Subcutaneous abdominal adipose tissue (tissue), 5 donors: ENCODE measurements around the gene FUS.
"Not testable (repeated sequence)": the region's sequence is repeated elsewhere in the genome, so short reads cannot be mapped to it uniquely, and the experiment has no call there.

ENCODE experiments used
- H3K27ac ChIP-seq: one replicate; pipeline ENCODE4 v1.7.0; 2013; ENCODE audit warnings: low read depth, mild to moderate bottlenecking, inconsistent platforms, low read length, moderate library complexity
- H3K27me3 ChIP-seq, 5 donors: one replicate each; pipeline ENCODE4 v1.7.0; 2013; ENCODE audit warnings: low read length in 5 of 5, inconsistent platforms in 1 of 5; ENCODE audit not compliant: control insufficient read depth in 5 of 5, insufficient read depth in 4 of 5
- H3K36me3 ChIP-seq, 5 donors: one replicate each; pipeline ENCODE4 v1.7.0; 2013; ENCODE audit warnings: low read length in 5 of 5; ENCODE audit not compliant: control insufficient read depth in 5 of 5, insufficient read depth in 5 of 5
- H3K4me1 ChIP-seq, 5 donors: one replicate each; pipeline ENCODE4 v1.7.0; 2013; ENCODE audit warnings: low read length in 5 of 5, mild to moderate bottlenecking in 3 of 5, moderate library complexity in 1 of 5; ENCODE audit not compliant: control insufficient read depth in 5 of 5, insufficient read depth in 5 of 5
- H3K4me3 ChIP-seq, 5 donors: one replicate each; pipeline ENCODE4 v1.7.0; 2013; ENCODE audit warnings: low read length in 5 of 5, low read depth in 1 of 5
- H3K9ac ChIP-seq, 5 donors: one replicate each; pipeline ENCODE4 v1.7.0; 2013; ENCODE audit warnings: low read length in 5 of 5, mild to moderate bottlenecking in 4 of 5, moderate library complexity in 3 of 5
- H3K9me3 ChIP-seq, 5 donors: one replicate each; pipeline ENCODE4 v1.7.0; 2013; ENCODE audit warnings: low read length in 5 of 5; ENCODE audit not compliant: control insufficient read depth in 5 of 5
- donor health status: healthy.
- donor health status: healthy.
- donor health status: healthy.
- donor health status: healthy.
- donor health status: healthy.

FUS gene

DNA sequence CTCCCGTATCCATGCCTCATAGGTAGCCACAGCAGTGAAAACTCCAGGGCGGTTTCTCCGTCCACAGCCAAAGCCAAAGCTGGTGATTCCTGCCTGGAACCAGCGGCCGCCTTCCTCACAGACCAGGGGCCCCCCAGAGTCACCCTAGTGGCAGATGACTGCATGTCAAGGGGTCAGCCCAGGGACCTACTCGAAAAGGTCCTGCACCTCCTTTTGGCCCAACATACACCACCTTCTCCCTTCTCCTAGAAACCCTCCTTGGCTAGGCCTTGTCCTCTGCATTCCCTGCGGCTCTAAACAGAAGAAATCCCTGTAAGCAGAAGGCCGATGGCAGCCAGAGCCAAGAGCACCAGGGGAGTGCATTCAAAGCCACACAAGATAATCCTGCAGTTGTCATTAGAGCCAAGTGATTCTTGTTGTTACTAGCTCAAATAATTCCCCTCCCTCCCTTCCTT, 36.2 kb upstream of the FUS start:
- Histone ChIP-seq H3K9ac (no peak overlapping the region), H3K4me3 (no peak overlapping the region), H3K4me1 (peaks cover 1 to 39% (median 28%) of the 10 kb centered on the region in 5 donors), H3K27ac (no peak overlapping the region), H3K9me3 (no peaks in the 10 kb centered on the region), H3K27me3 (peaks cover 7 to 16% (median 12%) of the 10 kb centered on the region in 5 donors), H3K36me3 (no peaks in the 10 kb centered on the region)

DNA sequence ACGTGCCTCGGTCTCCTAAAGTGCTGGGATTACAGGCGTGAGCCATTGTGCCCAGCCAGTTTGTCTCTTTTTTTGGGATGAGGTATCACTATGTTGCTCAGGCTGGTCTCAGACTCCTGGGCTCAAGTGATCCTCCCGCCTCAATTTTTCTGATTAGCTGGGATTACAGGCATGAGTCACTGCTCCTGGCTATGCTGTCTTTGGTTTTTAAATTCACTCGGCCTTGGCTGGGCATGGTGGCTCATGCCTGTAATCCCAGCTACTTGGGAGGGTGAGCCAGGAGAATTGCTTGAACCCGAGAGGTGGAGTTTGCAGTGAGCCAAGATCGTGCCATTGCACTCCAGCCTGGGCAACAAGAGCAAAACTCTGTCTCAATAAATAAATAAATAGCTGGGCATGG, 35.5 kb upstream of the FUS start:
- H3K4me3 ChIP-seq, H3K9ac ChIP-seq, H3K9me3 ChIP-seq, H3K27ac ChIP-seq, H3K36me3 ChIP-seq: not testable (repeated sequence)
- Histone ChIP-seq H3K4me1 (peaks cover 1 to 39% (median 25%) of the 10 kb centered on the region in 5 donors), H3K27me3 (peaks cover 7 to 22% (median 16%) of the 10 kb centered on the region in 5 donors)

DNA sequence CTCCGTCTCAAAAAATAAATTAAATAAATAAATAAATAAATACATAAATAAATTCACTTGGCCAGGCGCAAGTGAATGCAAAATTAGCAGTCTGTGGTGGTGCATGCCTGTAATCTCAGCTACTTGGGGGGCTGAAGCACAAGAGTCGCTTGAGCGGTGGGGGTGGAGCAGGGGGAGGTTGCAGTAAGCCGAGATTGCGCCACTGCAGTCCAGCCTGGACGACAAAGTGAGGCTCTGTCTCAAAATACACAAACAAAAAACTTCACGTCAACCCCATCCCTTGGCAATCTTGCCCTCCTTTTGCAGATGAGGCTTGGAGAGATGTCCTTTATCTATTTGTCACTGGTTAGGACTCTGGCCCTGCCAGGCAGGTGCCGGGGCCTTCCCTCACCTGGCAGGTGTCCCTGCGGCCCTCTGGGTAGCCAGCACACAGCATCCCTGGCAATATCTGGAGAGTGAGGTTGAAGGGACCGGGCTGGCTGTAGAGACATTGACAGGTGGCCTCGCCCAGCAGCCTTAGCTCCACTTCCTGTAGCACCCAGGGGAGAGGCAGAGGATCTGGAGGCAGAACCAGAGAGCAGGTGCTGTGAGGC, 34.4 kb upstream of the FUS start:
- Histone ChIP-seq H3K4me1 (peaks cover 1 to 43% (median 25%) of the 10 kb centered on the region in 5 donors), H3K9me3 (no peaks in the 10 kb centered on the region), H3K4me3 (no peak overlapping the region), H3K27ac (no peak overlapping the region), H3K27me3 (peaks cover 7 to 22% (median 17%) of the 10 kb centered on the region in 5 donors), H3K36me3 (no peaks in the 10 kb centered on the region), H3K9ac (no peak overlapping the region)

DNA sequence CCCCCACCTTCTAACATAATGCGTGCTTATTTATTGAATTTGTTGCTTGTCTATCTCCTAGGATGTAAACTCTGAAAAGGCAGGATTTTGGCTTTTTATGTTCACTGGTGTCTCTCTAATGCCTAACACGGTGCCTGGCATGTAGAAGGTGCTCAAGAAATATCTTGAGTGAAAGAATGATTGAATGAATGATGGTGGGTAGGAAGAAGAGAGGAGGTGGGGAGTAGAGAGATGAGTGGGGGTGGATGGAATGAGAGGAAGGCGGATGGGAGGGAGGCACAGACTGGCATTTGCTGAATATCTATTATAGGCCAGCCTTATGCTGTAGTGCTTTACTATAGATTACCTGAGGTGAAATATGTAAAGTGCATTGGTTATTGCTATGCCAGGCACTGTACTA, 32.4 kb upstream of the FUS start:
- peaks cover 0 to 32% (median 12%) of the 10 kb centered on the region in 5 donors for H3K4me1 ChIP-seq
- no peaks in the 10 kb centered on the region for H3K9me3 ChIP-seq
- H3K4me3 ChIP-seq, result no peak overlapping the region
- H3K27me3 ChIP-seq, result peaks cover 7 to 22% (median 17%) of the 10 kb centered on the region in 5 donors
- H3K27ac ChIP-seq, result no peak overlapping the region
- H3K9ac ChIP-seq, result no peak overlapping the region
- no peaks in the 10 kb centered on the region for H3K36me3 ChIP-seq

DNA sequence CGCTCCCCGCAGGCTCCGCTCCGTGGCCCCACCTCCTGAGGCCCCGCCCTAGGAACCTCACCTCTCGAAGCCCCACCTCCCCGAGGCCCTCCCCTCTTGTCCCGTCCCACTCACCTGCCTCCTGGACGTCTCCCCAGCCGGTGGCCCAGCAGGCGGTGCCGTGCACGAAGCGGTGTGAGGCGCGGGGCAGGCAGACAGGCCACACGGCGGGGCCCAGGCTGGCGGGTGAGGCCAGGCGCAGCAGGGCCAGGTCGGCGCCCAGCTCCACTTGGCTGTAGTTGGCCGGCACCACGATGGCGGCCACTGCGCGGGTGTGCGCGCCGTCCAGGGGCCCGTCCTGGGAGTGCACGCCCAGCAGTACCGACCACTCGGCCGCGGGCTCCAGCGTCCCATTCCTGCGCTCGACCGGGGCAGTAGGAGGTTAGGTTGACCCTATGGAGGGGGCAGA, 31.6 kb upstream of the FUS start:
- H3K27me3 ChIP-seq, result peaks cover 7 to 22% (median 17%) of the 10 kb centered on the region in 5 donors
- no peaks in the 10 kb centered on the region for H3K36me3 ChIP-seq
- peaks cover 0 to 25% (median 7%) of the 10 kb centered on the region in 5 donors for H3K4me1 ChIP-seq
- no peak overlapping the region for H3K27ac ChIP-seq
- H3K4me3 ChIP-seq, result peak overlapping the region in 2 of 5 donors; percentile 26 to 36
- H3K9me3 ChIP-seq, result no peaks in the 10 kb centered on the region
- H3K9ac ChIP-seq, result no peak overlapping the region

DNA sequence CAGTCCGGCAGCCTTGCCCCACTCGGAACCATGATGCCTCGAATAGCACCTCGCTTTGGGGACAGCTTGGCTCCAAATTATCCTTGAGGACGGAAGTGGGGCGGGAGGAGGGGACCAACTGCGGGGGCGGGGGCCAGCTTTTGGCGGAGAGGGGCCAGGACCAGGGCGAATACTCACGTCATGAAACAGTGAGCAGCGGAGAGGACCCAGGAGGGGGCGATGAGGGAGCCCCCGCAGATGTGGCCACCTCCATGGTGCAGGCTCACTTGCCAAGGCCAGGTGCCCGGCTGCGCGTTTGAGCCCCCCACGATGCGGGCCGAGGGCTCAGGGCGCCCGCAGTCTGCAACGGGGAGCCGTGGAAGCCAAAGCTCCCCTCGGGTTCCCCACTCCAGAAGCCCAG, 31.0 kb upstream of the FUS start:
- Histone ChIP-seq H3K9ac (no peak overlapping the region), H3K27ac (no peak overlapping the region), H3K36me3 (no peaks in the 10 kb centered on the region), H3K9me3 (no peaks in the 10 kb centered on the region), H3K4me1 (peaks cover 0 to 24% (median 7%) of the 10 kb centered on the region in 5 donors), H3K27me3 (peaks cover 7 to 22% (median 17%) of the 10 kb centered on the region in 5 donors), H3K4me3 (peak overlapping the region in 1 of 5 donors; percentile 2)

DNA sequence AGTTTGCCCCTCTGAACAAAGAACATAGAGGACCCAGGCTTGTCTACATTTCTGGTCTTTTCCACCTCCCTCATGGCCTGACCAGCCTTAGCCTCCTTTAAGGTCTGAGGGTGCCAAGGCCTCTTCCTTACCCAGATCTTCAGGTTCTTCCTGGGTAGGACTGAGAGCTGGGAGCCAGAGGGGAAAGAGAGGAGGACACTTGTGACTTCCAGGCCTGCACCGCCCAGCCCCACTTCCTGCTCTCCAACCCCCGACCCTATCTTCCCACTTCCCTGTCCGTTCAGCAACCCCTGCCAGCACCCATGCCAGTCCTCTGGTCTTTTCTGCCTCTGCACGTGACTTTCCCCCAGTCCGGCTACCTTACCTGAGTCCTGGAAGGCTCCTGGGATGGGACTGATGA, 30.6 kb upstream of the FUS start:
- peak overlapping the region in 2 of 5 donors; percentile 2 to 18 for H3K4me3 ChIP-seq
- no peak overlapping the region for H3K27ac ChIP-seq

DNA sequence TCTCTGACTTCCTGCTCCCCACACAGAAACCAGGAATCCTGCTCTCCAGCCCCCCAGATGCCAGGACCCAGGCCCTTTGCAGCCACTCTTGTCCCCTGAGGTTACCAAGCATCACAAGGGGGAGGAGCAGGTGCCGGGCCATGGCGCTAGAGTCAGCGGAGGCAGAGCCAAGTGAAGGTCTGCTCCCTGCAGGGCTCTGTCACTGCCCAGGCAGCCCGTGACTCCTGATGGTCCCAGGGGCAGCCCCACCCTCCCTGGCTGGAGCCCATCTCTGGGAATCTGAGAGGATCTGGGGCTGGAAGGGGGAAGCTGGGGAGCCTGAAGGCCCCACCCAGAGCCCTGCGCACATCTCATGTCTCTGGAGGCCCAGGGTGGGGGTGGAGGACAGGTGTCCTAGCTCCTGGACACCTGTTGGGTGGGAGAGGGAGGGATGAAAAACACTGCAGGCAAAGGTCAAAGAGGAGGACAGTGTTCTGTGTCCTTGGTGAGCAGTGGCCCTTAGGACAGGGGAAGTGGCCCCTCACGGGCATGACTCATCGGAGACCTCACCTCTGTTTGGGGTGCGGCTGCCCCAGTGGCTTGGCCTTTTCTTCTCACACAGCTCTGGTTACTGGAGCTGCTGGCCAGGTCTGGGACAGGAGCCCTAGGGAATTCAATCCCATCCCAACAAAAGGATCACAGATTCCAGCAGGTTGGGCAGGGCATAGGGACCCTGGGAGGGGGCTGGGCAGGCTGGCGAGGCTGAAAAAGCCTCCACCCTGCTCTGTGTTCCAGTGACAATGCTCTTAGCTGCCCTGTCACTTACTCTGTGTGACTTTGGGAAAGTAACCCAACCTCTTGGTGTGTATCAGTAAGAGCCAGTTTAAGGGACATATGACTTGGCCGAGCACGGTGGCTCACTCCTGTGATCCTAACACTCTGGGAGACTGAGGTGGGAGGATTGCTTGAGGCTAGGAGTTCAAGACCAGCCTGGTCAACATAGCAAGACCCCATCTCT, 29.7 kb upstream of the FUS start, which contains the start of gene PRSS36:
Gene PRSS36 (minus strand): TSS at position 173 of the 997 bp plus-strand sequence. CDS start 31 bp downstream, at position 142.
- H3K27ac ChIP-seq, result no peak within 1 kb of the TSS
- peaks cover 7 to 25% (median 17%) of the 10 kb centered on the region in 5 donors for H3K27me3 ChIP-seq
- H3K36me3 ChIP-seq, result no peaks in the 10 kb centered on the region
- H3K4me3 ChIP-seq, result peak within 1 kb of the TSS in 2 of 5 donors; percentile 5 to 18
- H3K9ac ChIP-seq, result peak within 1 kb of the TSS in 2 of 5 donors; percentile 23 to 39
- no peaks in the 10 kb centered on the region for H3K9me3 ChIP-seq
- peaks cover 0 to 24% (median 7%) of the 10 kb centered on the region in 5 donors for H3K4me1 ChIP-seq

More for the DNA sequence above, 30.6 kb upstream of the FUS start:
- H3K9me3 ChIP-seq, result no peaks in the 10 kb centered on the region
- H3K4me1 ChIP-seq, result peaks cover 0 to 24% (median 7%) of the 10 kb centered on the region in 5 donors
- H3K36me3 ChIP-seq, result no peaks in the 10 kb centered on the region
- H3K27me3 ChIP-seq, result peaks cover 7 to 23% (median 17%) of the 10 kb centered on the region in 5 donors
- H3K9ac ChIP-seq, result peak overlapping the region in 1 of 5 donors; percentile 23

DNA sequence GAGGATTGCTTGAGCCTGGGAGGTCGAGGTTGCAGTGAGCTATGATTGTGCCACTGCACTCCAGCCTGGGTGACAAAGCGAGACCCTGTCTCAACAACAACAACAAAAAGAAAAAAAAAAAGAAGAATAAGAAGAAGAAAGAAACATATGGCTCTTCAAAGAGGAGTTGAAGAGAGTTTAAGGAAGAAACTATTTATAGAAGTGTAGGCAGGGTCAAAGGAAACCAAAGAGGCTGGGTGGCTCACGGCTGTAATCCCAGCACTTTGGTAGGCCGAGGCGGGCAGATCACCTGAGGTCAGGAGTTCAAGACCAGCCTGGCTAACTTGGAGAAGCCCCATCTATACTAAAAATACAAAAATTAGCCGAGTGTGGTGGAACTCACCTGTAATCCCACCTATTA, 29.0 kb upstream of the FUS start:
- H3K4me3 ChIP-seq, H3K9ac ChIP-seq, H3K36me3 ChIP-seq, H3K27ac ChIP-seq, H3K9me3 ChIP-seq: not testable (repeated sequence)
- Histone ChIP-seq H3K27me3 (peaks cover 7 to 25% (median 17%) of the 10 kb centered on the region in 5 donors), H3K4me1 (peaks cover 0 to 24% (median 7%) of the 10 kb centered on the region in 5 donors)
